Spleen (tissue), 7 donors: ENCODE measurements around the gene MKRN1.

Experiments used
- CTCF ChIP-seq, 11 experiments: fragments of 200-600 bp in 7 of 11; fragments of 450-650 bp in 4 of 11; sonication (generic) in 4 of 11; IDR thresholded peaks in 8 of 11; conservative IDR thresholded peaks in 3 of 11; 1 replicate in 7 of 11; 2 replicates in 4 of 11; pipeline versions ENCODE4 v1.4.0 to v1.8.0; 2016 to 2021; ENCODE audit warnings: antibody characterized with exemption in 11 of 11, inconsistent platforms in 4 of 11, mild to moderate bottlenecking in 1 of 11
- POLR2A ChIP-seq, 3 donors: fragments of 450-650 bp; IDR thresholded peaks; one replicate each; pipeline ENCODE4 v1.5.1; 2017; ENCODE audit warnings: antibody characterized with exemption in 3 of 3, mild to moderate bottlenecking in 1 of 3
- POLR2AphosphoS5 ChIP-seq, 3 donors: sonication (generic); formaldehyde crosslinking; IDR thresholded peaks; one replicate each; pipeline ENCODE4 v1.5.1; 2017; ENCODE audit warnings: antibody characterized with exemption in 3 of 3
- donor health status: DM: no; HTN: no; CAD: no; lungs with moderate emphysema.
- donor health status: DM: no; HTN: no; CAD: no.
- donor health status: DM: no; HTN: no; CAD: no.

- no peak for TF ChIP-seq CTCF (IDR thresholded peaks at IDR 0.05 in 8 of 11, conservative IDR thresholded peaks at IDR 0.05 in 3 of 11)
- TF ChIP-seq POLR2AphosphoS5 (IDR thresholded peaks at IDR 0.05), result no peak
- no peak for TF ChIP-seq POLR2A (IDR thresholded peaks at IDR 0.05)
These were observed 33.2 kb upstream of the MKRN1 start for GRCh38 chr7:140512317-140513000.
